ENCODE data around the gene PAK6.

The PAK6 gene

DNA sequence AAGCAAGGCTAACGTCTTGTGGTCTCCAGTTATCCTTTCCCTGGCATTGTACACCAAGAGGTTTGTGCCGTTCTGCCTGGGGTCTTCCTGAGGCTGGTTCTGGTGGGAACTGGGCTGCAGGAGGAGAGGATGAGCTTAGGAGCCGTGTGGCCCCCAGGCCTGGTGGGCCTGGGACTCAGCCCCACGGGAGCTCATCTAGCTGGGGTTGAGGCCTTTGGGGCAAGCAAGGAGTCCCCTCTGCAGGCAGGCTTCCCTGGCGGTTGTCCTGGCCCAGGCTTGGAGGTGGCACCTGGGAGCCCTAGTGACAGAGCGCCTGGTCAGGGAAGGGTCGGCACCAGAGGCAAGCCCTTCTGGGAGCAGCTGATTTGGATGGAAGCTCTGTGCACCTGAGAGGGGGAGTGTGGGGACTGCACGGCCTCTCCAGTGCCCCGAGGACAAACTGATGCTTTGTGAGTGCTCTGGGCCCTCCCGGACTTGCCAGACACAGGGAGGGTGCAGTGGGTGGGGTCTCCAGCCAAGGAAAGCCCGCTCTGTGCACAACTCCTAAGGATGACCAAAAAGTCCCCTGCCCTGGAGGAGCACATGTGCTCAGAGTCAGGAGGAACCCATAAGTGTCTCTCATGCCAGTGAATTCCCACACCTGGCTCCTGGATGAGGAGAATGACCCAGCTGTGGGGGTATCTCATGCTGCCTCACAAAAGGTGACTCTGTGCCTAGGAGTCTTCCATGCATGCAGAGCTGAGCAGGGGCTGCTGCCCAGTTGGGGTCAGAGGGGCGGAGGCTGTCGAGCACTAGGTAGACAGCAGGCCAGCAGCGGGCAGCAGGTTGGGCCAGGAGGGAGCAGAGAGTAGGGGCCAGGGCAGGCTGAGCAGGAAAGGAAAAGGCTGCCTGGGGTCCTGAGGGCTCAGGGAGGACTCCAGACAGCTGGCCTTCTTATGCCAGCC lies 2.7 kb downstream of the PAK6 start:
- no peak for DNase-seq

DNA sequence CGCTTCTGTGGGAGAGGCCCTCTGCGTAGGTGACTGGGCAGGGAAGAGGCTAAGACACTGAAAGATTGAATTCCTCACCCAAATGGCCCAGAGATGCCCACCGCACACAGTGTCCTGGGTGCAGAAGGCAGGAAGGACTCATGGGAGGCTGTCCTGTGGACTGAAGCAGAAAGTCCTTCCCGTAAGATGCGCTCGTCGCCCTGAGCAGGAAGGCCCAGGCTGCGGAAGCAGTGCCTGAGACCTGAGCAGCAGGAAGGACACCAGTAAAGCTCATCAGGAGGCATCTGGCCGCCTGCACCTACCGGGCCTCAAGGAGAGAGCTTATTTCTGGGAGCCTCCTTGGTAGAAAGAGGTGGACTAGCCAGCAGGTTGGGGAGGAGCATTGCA lies 3.3 kb downstream of the PAK6 start:
- no peak for DNase-seq

GRCh38 chr15:40242601-40243000 lies 3.7 kb downstream of the PAK6 start:
- DNase-seq, result no peak

- no peak for DNase-seq
Observed at GRCh38 chr15:40243126-40243810, 4.4 kb downstream of the PAK6 start.

- DNase-seq, result no peak
Observed at GRCh38 chr15:40244961-40245523, 6.2 kb downstream of the PAK6 start.

DNA sequence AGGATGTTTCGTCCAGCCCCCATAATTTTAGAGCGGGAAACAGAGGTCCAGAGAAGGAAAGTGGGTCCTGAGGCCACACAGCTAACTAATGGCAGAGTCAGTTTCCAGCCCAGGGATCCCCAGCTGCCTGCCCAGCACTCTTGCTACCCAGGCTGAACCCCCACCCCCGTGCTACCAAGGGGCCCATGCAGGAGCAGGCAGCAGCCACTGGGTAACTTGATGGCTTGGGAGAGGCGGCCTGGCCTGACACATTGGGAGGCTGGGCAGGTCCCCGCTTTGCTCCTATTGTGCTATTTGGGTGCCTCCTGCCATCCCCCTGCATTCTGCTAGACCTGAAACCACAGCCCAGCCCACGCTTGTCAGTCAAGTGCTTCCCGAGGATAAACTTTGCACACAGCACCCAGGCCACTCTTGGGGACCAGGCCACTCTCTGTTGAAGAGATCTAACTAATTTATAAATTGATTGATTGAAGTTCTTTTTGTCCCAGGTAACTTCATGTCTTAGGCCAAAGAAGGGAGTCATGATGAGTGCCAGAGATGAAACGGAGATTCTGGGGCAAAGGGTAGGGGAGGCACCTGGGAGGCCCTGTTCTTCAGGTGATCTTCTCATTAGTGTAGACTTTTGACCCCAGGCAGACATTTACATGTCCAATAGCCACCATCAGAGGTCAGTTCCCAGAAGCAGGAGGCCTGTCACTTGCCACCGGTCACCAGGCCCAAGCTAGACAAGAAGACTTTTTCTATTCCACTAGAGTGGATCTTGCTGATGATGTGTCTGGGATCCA lies 7.0 kb downstream of the PAK6 start:
- DNase-seq, result no peak

GRCh38 chr15:40246496-40247280 lies 7.8 kb downstream of the PAK6 start:
- DNase-seq, result no peak

DNA sequence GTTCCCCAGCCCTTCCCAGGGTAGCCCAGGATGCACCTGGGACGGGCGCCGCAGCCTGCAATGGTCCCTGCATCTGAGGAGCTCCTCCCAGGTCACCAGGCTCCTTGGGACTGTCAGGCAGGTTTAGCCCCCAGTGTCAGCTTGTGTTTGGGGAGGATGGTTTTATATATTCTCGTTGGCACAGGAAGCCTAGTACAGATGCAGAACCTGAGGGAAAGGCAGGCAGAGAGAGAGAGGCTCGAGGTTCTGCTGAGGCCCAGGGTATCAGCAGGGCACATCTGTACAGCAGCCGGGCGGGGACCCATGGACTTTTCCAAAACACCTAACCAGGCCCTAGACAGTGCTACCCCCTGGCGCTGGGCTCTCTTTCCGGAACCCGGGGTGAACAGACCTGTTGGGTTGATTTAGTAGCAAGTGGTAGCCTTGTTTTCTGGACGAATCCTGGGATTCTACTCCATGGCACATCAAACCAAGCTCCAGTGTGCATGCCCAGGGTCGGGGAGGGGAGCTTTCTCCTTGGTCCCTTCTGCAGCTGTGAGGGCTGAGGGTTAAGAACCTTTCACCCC lies 8.6 kb downstream of the PAK6 start:
- DNase-seq, result no peak

- DNase-seq, result no peak
Observed at GRCh38 chr15:40248006-40248783, 9.3 kb downstream of the PAK6 start.

DNA sequence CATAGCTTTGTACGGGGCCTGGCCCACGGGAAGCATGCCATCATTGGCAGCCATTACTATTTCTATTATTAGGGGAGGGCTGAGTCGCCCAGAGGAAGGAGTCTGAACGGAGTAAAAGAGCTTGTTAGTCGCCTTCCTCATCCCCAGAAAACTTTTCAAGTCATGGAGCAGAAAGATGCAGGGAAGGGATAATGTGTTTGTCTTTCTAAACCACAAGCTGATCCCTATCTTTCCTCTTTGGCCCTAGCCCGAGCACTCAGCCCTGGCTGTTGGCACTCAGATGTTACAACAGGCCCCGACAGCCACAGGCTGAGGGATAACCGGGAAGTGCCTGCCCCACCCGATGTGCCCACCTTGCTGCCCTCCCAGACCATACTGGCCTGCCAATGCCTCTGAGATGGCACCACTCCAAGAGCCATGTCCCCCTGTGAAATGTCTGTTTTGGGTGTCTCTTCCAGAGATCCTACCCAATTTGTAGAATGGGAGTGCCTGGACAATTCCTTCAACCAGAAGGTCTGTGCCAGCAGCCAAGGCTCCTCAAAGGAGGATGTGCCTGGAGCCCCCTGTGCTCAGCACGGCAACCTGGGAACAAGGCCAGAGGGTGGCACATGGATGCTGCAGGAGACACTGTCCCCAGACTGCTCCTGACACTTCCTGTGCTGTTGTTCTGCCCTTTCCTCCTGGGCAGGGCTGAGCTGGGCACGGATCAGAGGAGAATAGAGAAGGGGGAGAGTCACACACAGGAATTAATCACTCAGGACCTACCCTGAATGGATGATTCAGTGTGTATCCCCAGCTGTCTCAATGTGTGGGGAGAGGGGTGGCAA lies 10.8 kb downstream of the PAK6 start:
- no peak for DNase-seq

DNA sequence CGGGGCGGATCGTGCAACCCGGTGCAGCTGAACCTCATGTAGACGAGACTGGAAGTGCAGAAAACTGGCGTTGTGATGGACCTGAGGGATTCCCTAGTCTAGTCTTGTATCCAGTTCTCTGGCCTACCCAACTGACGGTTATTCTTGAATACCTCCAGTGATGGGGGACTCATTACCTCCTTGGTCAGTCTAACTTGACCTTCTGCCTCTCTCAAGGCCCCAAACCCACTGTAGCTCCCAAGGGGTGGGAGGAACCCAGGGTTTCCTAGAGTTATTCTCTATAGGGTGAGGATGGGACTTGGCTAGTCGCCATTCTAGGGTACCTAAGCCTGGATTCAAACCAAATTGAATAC lies 11.4 kb downstream of the PAK6 start:
- no peak for DNase-seq

DNA sequence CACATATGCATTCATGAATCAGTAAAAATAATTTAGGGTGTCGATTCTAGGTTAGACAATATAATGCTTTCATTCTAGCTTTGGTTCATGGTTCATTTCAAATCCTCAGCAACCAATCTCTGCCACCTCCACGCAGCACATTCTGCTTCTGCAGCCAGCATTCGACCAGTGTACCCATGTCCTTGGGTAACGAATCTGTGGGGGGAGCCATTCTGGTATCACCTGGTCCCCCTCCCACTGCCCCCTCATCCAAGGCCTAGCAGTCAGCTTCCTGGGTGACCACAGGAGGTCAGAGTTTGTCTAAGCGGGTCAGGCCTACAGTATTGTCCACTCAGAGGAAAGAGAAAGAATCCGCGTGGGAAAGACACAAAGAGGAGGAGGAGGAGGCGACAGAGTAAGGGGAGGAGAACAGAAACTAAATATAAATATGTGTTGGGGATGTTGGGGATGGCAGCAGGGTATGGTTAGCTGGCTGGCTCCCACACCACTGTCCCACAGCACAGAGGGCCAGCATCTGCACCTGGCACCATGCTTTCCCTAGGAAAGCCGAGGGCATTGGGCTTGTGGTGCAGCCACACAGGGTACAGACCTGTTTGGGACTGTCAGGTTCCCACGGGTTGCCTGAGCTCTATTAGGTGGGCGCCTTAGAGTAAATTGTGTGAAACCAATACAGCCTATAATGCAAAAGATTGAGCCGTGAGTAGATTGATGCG lies 12.1 kb downstream of the PAK6 start:
- DNase-seq, result no peak

- no peak for DNase-seq
Observed at GRCh38 chr15:40251486-40252140, 12.8 kb downstream of the PAK6 start.

GRCh38 chr15:40252141-40252437 lies 13.2 kb downstream of the PAK6 start:
- DNase-seq, result no peak

DNA sequence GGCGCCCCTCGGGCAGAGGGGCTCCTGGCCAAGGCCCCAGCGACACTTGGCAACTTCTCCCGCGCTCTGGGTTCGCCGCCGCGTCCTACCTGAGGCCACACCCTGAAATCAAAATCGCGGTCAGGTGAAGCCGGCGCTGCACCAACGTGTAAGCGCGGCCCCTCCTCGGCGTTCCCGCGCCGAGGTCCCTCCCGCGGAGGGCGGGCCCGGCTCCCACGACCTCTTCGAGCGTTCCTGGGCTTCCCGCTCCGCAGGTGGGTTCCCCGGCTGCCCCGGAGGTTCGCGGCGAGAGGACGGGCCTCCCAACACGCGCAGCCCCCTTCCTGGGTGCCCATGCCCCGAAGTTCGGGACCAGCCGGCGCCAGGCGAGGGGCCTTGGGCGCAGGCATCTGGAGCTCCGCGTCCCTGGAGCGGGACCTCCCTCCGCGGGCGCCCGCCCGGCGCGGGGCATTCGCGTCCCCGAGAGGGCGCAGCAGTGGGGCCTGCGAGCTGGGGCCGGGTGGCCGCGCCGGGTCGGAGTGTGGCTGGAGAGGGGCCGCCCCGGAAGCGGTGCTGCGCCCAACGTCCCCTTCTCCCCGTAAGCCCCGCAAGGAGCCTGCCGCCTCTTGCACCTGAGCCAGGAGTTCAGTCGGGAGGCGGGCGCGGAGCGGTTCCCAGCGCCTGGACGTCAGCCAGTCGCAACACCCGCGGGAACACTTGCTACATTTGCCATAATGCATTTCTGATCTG lies 13.7 kb downstream of the PAK6 start:
- no peak for DNase-seq

GRCh38 chr15:40253167-40253790 lies 14.4 kb downstream of the PAK6 start:
- DNase-seq, result no peak

DNA sequence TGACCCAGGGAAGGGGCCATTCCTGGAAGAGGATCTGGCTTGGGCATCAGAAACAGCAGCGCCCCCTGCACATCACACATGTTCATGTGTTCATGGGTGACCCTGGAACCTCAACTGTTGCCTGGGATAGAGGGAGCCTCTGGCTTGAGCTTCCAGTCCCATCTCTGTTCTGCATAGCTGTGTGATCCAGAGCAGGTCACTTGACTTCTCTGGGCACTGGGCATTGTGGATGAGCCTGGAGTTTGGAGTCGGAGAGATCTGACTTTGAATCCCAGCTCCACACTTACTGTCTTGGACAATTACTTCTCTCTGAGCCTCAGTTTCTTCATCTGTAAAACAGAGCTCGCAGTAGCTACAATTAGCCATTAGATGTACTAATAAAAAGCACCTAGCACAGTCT lies 15.6 kb downstream of the PAK6 start:
- no peak for DNase-seq

DNA sequence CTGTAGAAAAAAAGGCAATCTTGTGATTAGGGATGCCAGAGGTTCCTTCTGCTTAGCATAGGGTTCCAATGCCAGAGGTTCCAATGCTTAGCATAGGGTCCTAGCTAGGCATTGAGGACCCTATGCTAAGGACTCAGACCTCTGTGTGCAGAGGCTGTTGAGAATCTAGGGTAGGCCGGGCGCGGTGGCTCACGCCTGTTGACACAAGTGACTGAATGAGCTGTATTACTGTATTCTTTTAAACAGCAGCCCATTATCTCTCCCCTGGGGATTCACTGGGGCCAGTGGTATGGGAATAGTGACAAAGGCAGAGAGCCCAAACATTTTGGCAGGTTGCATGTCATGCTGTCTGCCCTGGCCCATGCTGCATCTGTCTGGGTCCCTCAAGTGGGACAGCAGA lies 16.2 kb downstream of the PAK6 start:
- no peak for DNase-seq
